Osteoblast (primary cell): ENCODE data around the gene RANBP3L. TPM values are rescaled to one million over a fixed set of nuclear protein-coding genes. Genes with fewer than 3 reads are reported as not detected.

Source experiments
- DNase-seq: peaks from one replicate; pipeline ENCODE4 v3.0.0; 2011; ENCODE audit warnings: low spot score, mixed read lengths; ENCODE audit not compliant: insufficient read length; ENCODE audit errors: missing footprints
- H2AFZ ChIP-seq: 2 replicates; pipeline ENCODE4 v1.6.0; 2011; ENCODE audit warnings: mild to moderate bottlenecking, low read length
- H3K27ac ChIP-seq: 2 replicates; pipeline ENCODE4 v1.5.1; 2011; ENCODE audit warnings: mild to moderate bottlenecking, low read depth, low read length, moderate library complexity
- H3K27me3 ChIP-seq: 2 replicates; pipeline ENCODE4 v1.6.0; 2012; ENCODE audit warnings: mild to moderate bottlenecking, control low read depth, inconsistent platforms, low read length, moderate library complexity; ENCODE audit not compliant: insufficient read depth
- H3K36me3 ChIP-seq: 2 replicates; pipeline ENCODE4 v1.5.1; 2011; ENCODE audit warnings: mild to moderate bottlenecking, low read length, control low read depth, moderate library complexity; ENCODE audit not compliant: insufficient read depth
- H3K4me1 ChIP-seq: 2 replicates; pipeline ENCODE4 v1.5.1; 2011; ENCODE audit warnings: mild to moderate bottlenecking, low read length, control low read depth, moderate library complexity; ENCODE audit not compliant: insufficient read depth
- H3K4me2 ChIP-seq: 2 replicates; pipeline ENCODE4 v1.6.0; 2011; ENCODE audit warnings: mild to moderate bottlenecking, low read length; ENCODE audit not compliant: insufficient read depth
- H3K4me3 ChIP-seq: fragments of 200-600 bp; sonication (generic); 3 replicates; pipeline ENCODE4 v1.5.1; 2012; ENCODE audit warnings: mild to moderate bottlenecking, low read length, inconsistent platforms; ENCODE audit not compliant: insufficient read depth
- H3K79me2 ChIP-seq: 2 replicates; pipeline ENCODE4 v1.6.0; 2012; ENCODE audit warnings: mild to moderate bottlenecking, low read length, control low read depth, inconsistent platforms; ENCODE audit not compliant: insufficient read depth
- H3K9me3 ChIP-seq: 2 replicates; pipeline ENCODE4 v1.5.1; 2011; ENCODE audit warnings: low read depth, low read length, control low read depth
- H4K20me1 ChIP-seq: 2 replicates; pipeline ENCODE4 v1.6.0; 2012; ENCODE audit warnings: mild to moderate bottlenecking, low read length, control low read depth; ENCODE audit not compliant: insufficient read depth
- total RNA-seq: library from RNA; depleted of rRNA; stranded (reverse); fragments of >200 nt; gene quantifications from 2 replicates; pipeline ENCODE4 v1.2.3, GENCODE V29; 2012
- TF ChIP-seq, protein P1 (sequence below): IDR thresholded peaks from 2 replicates; pipeline ENCODE4 v1.5.1; 2011; ENCODE audit warnings: mild to moderate bottlenecking, low read depth, low read length, moderate library complexity; ENCODE audit errors: extremely low read depth

RANBP3L gene
- total RNA-seq, 1 donor: 1.8 TPM

GRCh38 chr5:36253575-36253974 lies 48.1 kb downstream of the RANBP3L start:
- DNase-seq: no peak
- no peak overlapping the region for H3K4me3 ChIP-seq
- no peak overlapping the region for H2AFZ ChIP-seq
- H3K27ac ChIP-seq: no peak overlapping the region
- H3K36me3 ChIP-seq: no peaks in the 10 kb centered on the region
- TF ChIP-seq, protein P1, sequence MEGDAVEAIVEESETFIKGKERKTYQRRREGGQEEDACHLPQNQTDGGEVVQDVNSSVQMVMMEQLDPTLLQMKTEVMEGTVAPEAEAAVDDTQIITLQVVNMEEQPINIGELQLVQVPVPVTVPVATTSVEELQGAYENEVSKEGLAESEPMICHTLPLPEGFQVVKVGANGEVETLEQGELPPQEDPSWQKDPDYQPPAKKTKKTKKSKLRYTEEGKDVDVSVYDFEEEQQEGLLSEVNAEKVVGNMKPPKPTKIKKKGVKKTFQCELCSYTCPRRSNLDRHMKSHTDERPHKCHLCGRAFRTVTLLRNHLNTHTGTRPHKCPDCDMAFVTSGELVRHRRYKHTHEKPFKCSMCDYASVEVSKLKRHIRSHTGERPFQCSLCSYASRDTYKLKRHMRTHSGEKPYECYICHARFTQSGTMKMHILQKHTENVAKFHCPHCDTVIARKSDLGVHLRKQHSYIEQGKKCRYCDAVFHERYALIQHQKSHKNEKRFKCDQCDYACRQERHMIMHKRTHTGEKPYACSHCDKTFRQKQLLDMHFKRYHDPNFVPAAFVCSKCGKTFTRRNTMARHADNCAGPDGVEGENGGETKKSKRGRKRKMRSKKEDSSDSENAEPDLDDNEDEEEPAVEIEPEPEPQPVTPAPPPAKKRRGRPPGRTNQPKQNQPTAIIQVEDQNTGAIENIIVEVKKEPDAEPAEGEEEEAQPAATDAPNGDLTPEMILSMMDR: no peak
- H3K27me3 ChIP-seq: no peaks in the 10 kb centered on the region
- H4K20me1 ChIP-seq: no peaks in the 10 kb centered on the region
- no peaks in the 10 kb centered on the region for H3K9me3 ChIP-seq
- H3K4me2 ChIP-seq: no peak overlapping the region
- H3K4me1 ChIP-seq: no peaks in the 10 kb centered on the region
- no peaks in the 10 kb centered on the region for H3K79me2 ChIP-seq

DNA sequence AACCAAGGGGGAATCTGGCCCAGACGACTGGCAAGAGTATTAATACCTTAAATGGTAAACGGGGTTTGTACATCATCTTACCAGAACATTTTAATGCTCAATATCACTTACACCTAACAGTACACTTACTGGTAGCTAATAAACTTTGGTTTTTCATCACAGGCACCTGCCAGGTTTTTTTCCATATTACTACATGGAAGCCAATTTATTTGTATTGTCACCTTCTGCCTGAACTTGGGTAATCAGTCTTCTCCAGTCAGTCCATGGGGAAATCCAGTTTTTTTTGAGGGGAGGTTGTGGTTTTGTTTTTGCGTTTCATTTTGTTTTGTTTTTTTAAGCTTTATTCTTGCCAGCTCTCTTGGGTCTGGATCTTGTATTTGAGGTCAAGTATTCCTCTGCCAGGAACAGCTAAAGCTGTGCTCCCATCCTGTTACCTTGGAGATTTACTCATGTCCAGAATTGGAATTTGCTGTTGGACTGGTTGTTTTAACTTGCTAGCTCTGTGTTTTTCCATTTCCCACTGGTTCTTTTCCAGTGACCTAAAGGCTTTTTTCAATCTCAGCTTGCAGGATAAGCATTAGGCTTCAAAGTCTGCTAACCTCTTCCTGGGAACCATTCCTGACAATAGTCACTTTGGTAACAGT lies 48.9 kb downstream of the RANBP3L start:
- Histone ChIP-seq H3K79me2 (no peaks in the 10 kb centered on the region), H3K27me3 (no peaks in the 10 kb centered on the region), H3K4me2 (no peak overlapping the region), H3K4me3 (no peak overlapping the region), H3K9me3 (no peaks in the 10 kb centered on the region), H3K4me1 (no peaks in the 10 kb centered on the region), H4K20me1 (no peaks in the 10 kb centered on the region), H2AFZ (peak overlapping the region; percentile 20), H3K27ac (no peak overlapping the region), H3K36me3 (no peaks in the 10 kb centered on the region)
- TF ChIP-seq, protein P1: no peak
- DNase-seq: no peak

GRCh38 chr5:36251218-36251617 lies 50.5 kb downstream of the RANBP3L start:
- Histone ChIP-seq H3K27me3 (no peaks in the 10 kb centered on the region), H3K9me3 (no peaks in the 10 kb centered on the region), H3K27ac (no peak overlapping the region), H3K4me3 (no peak overlapping the region), H3K4me1 (no peaks in the 10 kb centered on the region), H3K4me2 (no peak overlapping the region), H2AFZ (no peak overlapping the region), H4K20me1 (no peaks in the 10 kb centered on the region), H3K79me2 (no peaks in the 10 kb centered on the region), H3K36me3 (no peaks in the 10 kb centered on the region)
- no peak for DNase-seq
- TF ChIP-seq, protein P1: no peak

- H3K79me2 ChIP-seq: no peaks in the 10 kb centered on the region
- DNase-seq: no peak
- no peaks in the 10 kb centered on the region for H3K36me3 ChIP-seq
- no peak overlapping the region for H2AFZ ChIP-seq
- no peak overlapping the region for H3K4me3 ChIP-seq
- TF ChIP-seq, protein P1: no peak
- H3K27ac ChIP-seq: no peak overlapping the region
- no peaks in the 10 kb centered on the region for H3K4me1 ChIP-seq
- no peaks in the 10 kb centered on the region for H3K27me3 ChIP-seq
- H4K20me1 ChIP-seq: no peaks in the 10 kb centered on the region
- no peaks in the 10 kb centered on the region for H3K9me3 ChIP-seq
- H3K4me2 ChIP-seq: no peak overlapping the region
Measured at GRCh38 chr5:36250427-36250826, 51.3 kb downstream of the RANBP3L start.
